Stimulated activated memory B cell treated with anti-CD40 and anti-IgM and Interleukin-4, amounts not matched to agents 10 μg/mL and 1 μg/mL and 100 μg/mL, for 72 hours (primary cell): Measurements from ENCODE around the gene LRRC8D.

Experiments used
- ATAC-seq: fragments of 150-1000 bp; cut with Tn5 transposase; 2 replicates; pipeline ENCODE4 v1.10.0; 2021
- H3K27ac Mint-ChIP-seq: one replicate; pipeline ENCODE4 v1.8.0; 2022; ENCODE audit warnings: mild to moderate bottlenecking, mixed read lengths
- H3K27me3 Mint-ChIP-seq: one replicate; pipeline ENCODE4 v1.8.0; 2022; ENCODE audit warnings: mixed read lengths
- H3K36me3 Mint-ChIP-seq: one replicate; pipeline ENCODE4 v1.8.0; 2022; ENCODE audit warnings: mixed read lengths
- H3K4me1 Mint-ChIP-seq: one replicate; pipeline ENCODE4 v1.8.0; 2022; ENCODE audit warnings: mixed read lengths
- H3K4me3 Mint-ChIP-seq: one replicate; pipeline ENCODE4 v1.8.0; 2022; ENCODE audit warnings: mild to moderate bottlenecking, moderate library complexity, mixed read lengths
- H3K9me3 Mint-ChIP-seq: one replicate; pipeline ENCODE4 v1.8.0; 2022; ENCODE audit warnings: mixed read lengths

The LRRC8D gene

GRCh38 chr1:89863165-89863830 is 42.5 kb downstream of the LRRC8D start:
- H3K9me3 Mint-ChIP-seq, result no peaks in the 10 kb centered on the region
- no peak for ATAC-seq
- H3K4me1 Mint-ChIP-seq, result peaks cover 41% of the 10 kb centered on the region
- H3K4me3 Mint-ChIP-seq, result no peak overlapping the region
- H3K27ac Mint-ChIP-seq, result peak overlapping the region; percentile 21
- H3K27me3 Mint-ChIP-seq, result no peaks in the 10 kb centered on the region
- H3K36me3 Mint-ChIP-seq, result peaks cover 58% of the 10 kb centered on the region

DNA sequence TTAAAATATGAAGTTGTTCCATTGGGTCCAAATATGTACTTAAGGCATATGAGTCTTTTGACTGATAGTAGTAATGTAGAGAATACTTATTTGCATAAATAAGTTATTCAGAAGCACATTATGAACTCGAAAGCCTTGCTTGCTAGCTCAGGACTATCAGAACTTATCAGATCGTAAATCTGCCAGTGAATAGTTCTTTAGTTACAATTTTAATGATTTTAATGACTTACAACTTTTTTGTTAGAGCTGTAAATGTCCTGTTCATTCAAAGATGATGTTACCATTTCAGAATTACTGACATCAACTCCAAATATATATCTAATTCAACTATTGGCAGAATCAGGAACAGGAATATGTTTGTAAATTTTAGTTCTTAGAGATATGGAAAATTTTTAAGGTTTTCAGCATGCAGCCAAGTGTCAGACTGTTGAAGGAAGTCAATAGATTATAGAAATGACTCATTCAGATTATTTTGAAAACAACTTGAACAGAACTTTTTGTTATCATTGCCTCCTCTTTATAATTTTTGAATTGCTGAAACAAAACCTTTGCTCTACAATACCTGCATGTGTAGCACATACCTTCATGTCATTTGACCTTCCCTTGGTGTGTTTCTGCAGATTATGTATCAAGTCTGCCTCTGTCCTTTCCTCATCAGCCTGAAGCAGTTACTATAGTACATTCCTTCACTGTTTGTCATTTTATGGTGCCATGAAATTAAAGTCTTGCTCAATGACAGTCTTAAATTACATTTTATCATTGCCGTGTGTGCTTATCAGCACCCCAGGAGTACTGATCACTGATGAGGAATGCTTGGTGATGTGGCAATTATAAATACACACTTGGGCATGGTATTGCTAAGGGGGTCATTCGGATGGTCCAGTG is 44.9 kb downstream of the LRRC8D start:
- no peak overlapping the region for H3K27ac Mint-ChIP-seq
- H3K9me3 Mint-ChIP-seq, result no peaks in the 10 kb centered on the region
- H3K4me1 Mint-ChIP-seq, result peaks cover 48% of the 10 kb centered on the region
- no peak overlapping the region for H3K4me3 Mint-ChIP-seq
- no peak for ATAC-seq
- H3K27me3 Mint-ChIP-seq, result no peaks in the 10 kb centered on the region
- H3K36me3 Mint-ChIP-seq, result peaks cover 80% of the 10 kb centered on the region

- Mint-ChIP-seq H3K27me3 (no peaks in the 10 kb centered on the region), H3K9me3 (no peaks in the 10 kb centered on the region), H3K27ac (no peak overlapping the region), H3K36me3 (peaks cover 80% of the 10 kb centered on the region), H3K4me1 (peaks cover 47% of the 10 kb centered on the region), H3K4me3 (no peak overlapping the region)
- ATAC-seq, result no peak
Measured at GRCh38 chr1:89866568-89866967, 45.7 kb downstream of the LRRC8D start.

DNA sequence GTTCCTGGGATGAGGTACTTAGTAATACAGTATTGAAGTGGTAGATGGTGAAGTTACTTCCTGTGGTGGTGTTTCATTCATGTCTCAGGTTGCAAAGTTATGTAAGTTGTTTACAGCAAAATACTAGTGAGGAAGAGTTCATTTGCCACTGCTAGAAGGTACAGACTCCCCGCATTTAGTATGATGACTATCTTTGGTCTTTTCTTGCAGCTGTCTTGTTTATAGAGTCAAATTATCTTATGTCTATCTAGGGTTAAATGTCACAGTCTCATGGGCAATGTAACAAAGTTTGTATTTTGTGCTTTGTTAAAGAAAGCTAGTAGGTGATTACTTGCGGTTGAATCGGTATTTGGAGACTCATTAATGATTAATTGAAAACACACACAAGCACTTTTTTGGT is 50.2 kb downstream of the LRRC8D start:
- Mint-ChIP-seq H3K36me3 (peaks cover 52% of the 10 kb centered on the region), H3K27ac (no peak overlapping the region), H3K9me3 (no peaks in the 10 kb centered on the region), H3K4me1 (peaks cover 15% of the 10 kb centered on the region), H3K27me3 (no peaks in the 10 kb centered on the region), H3K4me3 (no peak overlapping the region)
- ATAC-seq, result no peak

DNA sequence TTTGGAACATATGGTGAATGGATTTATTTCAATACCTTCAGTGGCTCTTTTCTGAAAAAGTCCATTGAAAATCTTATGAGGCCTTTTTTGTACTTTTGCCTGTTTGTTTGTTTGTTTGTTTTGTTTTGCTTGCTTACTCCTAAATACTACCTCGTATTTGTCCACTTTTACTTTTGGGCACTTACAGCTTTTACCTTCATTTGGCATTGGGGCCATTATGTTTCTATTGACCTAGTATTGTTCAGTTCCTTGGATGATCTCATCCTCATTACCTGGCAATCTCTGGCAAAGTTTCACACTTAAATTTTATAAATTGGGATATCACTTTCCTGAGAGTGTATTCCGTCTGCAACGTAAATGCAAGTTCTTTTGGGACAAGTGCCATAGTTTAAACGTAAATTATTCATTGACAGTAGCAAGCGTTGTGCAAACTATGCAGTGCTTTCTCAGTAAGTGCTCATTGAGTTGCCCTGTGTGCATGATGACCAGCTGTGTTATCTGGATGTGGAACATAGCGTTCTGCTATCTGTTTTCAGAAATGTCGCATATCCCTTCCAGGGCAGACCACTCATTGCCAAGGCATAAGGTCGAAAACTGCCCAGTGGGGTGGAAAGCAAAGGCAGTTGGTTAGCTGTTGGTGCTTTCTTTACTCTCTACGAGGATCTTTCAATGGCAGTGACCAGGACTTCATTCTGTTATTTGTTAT is 51.1 kb downstream of the LRRC8D start:
- peaks cover 48% of the 10 kb centered on the region for H3K36me3 Mint-ChIP-seq
- H3K9me3 Mint-ChIP-seq, result no peaks in the 10 kb centered on the region
- no peak overlapping the region for H3K27ac Mint-ChIP-seq
- no peak for ATAC-seq
- H3K4me3 Mint-ChIP-seq, result no peak overlapping the region
- H3K4me1 Mint-ChIP-seq, result peaks cover 16% of the 10 kb centered on the region
- no peaks in the 10 kb centered on the region for H3K27me3 Mint-ChIP-seq

- peaks cover 42% of the 10 kb centered on the region for H3K36me3 Mint-ChIP-seq
- no peak overlapping the region for H3K4me3 Mint-ChIP-seq
- peaks cover 16% of the 10 kb centered on the region for H3K4me1 Mint-ChIP-seq
- H3K27ac Mint-ChIP-seq, result no peak overlapping the region
- H3K9me3 Mint-ChIP-seq, result no peaks in the 10 kb centered on the region
- ATAC-seq, result no peak
- H3K27me3 Mint-ChIP-seq, result no peaks in the 10 kb centered on the region
Measured at GRCh38 chr1:89872567-89872966, 51.7 kb downstream of the LRRC8D start.

- peaks cover 16% of the 10 kb centered on the region for H3K4me1 Mint-ChIP-seq
- no peaks in the 10 kb centered on the region for H3K9me3 Mint-ChIP-seq
- no peak overlapping the region for H3K4me3 Mint-ChIP-seq
- H3K36me3 Mint-ChIP-seq, result peaks cover 35% of the 10 kb centered on the region
- no peak for ATAC-seq
- H3K27me3 Mint-ChIP-seq, result no peaks in the 10 kb centered on the region
- no peak overlapping the region for H3K27ac Mint-ChIP-seq
Measured at GRCh38 chr1:89873288-89873687, 52.5 kb downstream of the LRRC8D start.

DNA sequence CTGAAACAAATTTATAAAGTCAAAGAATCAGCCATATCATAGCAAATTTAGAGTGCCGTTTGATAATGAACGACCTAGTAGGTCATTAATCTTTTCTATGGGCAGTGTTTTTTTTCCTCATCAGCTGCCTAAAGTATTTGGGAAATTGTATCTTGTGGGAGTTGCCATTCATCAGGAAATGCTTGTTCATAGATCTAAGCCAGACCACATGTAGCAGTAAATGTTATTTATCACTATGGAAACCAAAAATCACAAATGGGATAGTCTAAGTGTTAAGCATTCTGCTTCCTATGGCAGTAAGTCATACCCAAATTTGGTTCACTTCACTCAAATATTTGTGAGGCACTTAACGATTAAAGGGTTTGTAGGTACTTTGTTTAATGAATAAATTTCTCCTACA is 52.9 kb downstream of the LRRC8D start:
- Mint-ChIP-seq H3K4me1 (peaks cover 16% of the 10 kb centered on the region), H3K4me3 (no peak overlapping the region), H3K27me3 (no peaks in the 10 kb centered on the region), H3K36me3 (peaks cover 30% of the 10 kb centered on the region), H3K27ac (no peak overlapping the region), H3K9me3 (no peaks in the 10 kb centered on the region)
- no peak for ATAC-seq

DNA sequence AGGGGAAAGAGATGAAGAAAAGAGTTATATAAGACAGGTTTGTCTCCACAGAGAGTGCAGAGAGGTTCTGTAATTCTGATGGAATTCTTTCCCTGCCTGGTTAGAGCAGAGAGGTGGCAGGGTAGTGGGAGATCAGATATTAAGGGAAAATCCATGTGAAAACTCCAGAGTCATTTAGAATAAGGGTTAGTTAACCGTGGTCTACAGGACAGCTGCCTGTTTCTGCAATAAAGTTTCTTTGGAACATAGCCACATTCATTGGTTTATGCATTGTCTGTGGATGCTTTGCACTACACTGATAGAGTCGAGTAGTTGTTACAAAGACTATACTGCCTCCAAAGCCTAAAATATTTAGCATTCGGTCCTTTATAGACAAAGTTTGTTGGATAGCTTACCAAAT is 55.6 kb downstream of the LRRC8D start:
- Mint-ChIP-seq H3K27ac (no peak overlapping the region), H3K4me3 (no peak overlapping the region), H3K9me3 (peaks cover 9% of the 10 kb centered on the region), H3K27me3 (no peaks in the 10 kb centered on the region), H3K36me3 (peaks cover 32% of the 10 kb centered on the region), H3K4me1 (peaks cover 22% of the 10 kb centered on the region)
- ATAC-seq, result no peak

- H3K27me3 Mint-ChIP-seq, result no peaks in the 10 kb centered on the region
- no peak for ATAC-seq
- no peak overlapping the region for H3K4me3 Mint-ChIP-seq
- peaks cover 45% of the 10 kb centered on the region for H3K36me3 Mint-ChIP-seq
- H3K27ac Mint-ChIP-seq, result no peak overlapping the region
- H3K4me1 Mint-ChIP-seq, result peaks cover 26% of the 10 kb centered on the region
- peaks cover 9% of the 10 kb centered on the region for H3K9me3 Mint-ChIP-seq
Measured at GRCh38 chr1:89877756-89878155, 56.9 kb downstream of the LRRC8D start.

DNA sequence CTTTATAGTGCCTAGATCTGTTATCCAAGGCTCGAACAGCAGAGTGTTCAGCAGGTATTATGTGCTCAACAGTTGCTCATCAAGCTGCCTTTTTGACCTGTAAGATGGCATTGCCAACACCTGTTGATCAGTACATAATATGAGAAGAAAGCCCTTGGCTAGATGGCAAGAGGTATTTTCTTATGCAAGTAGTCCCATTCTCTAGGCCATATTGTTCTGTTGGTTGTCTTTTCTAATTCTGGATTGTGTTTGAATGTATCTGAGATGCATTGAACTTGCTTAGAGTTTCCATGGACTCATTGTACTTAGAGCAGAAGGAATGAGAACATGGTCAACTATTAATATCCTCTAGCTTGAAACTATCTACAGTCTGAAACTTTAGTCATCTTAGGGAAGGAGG is 57.4 kb downstream of the LRRC8D start:
- H3K27me3 Mint-ChIP-seq, result no peaks in the 10 kb centered on the region
- ATAC-seq, result no peak
- no peak overlapping the region for H3K4me3 Mint-ChIP-seq
- H3K27ac Mint-ChIP-seq, result no peak overlapping the region
- peaks cover 50% of the 10 kb centered on the region for H3K36me3 Mint-ChIP-seq
- peaks cover 29% of the 10 kb centered on the region for H3K4me1 Mint-ChIP-seq
- H3K9me3 Mint-ChIP-seq, result peaks cover 9% of the 10 kb centered on the region

- Mint-ChIP-seq H3K9me3 (peaks cover 9% of the 10 kb centered on the region), H3K4me1 (peaks cover 29% of the 10 kb centered on the region)
Measured at GRCh38 chr1:89880679-89881078, 59.8 kb downstream of the LRRC8D start.

GRCh38 chr1:89881415-89882058 is 60.7 kb downstream of the LRRC8D start:
- H3K36me3 Mint-ChIP-seq, result peaks cover 49% of the 10 kb centered on the region
- H3K9me3 Mint-ChIP-seq, result peaks cover 9% of the 10 kb centered on the region
- peaks cover 23% of the 10 kb centered on the region for H3K4me1 Mint-ChIP-seq
- no peak overlapping the region for H3K27ac Mint-ChIP-seq
- no peak overlapping the region for H3K4me3 Mint-ChIP-seq
- no peak for ATAC-seq
- H3K27me3 Mint-ChIP-seq, result no peaks in the 10 kb centered on the region

More at GRCh38 chr1:89880679-89881078, 59.8 kb downstream of the LRRC8D start:
- no peak for ATAC-seq
- Mint-ChIP-seq H3K27ac (no peak overlapping the region), H3K4me3 (no peak overlapping the region), H3K36me3 (peaks cover 57% of the 10 kb centered on the region), H3K27me3 (no peaks in the 10 kb centered on the region)

DNA sequence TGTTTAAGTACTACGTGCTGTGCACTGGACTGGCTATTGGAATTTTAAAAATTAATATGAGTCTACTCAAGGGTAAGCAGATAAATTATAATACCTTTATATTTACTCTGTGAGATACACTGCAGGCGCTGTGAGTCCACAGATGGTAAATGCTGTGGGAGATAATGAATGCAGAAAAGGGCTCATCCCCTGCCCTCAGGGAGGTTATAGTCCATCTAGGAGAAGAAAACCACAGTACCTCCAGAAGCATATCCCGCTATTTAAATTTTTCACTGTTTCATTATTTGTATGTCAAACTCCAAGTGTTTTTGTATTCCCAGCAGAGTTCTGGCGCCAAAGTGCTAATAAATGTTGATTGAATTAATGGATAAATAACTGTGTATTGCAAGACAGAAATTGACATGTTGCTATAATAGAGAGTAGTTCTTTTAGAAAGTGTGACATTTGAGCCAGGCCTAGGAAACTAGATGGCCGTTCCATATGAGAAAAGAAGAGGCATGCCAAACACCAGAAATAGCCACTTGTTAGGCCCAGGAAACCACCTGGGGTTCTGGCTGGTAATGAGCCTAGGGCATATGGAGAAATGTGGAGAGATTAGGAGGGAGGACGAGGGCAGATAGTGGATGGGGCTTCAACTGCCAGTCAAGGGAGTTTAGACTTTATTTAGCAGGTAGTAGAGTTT is 61.7 kb downstream of the LRRC8D start:
- H3K4me1 Mint-ChIP-seq, result peaks cover 25% of the 10 kb centered on the region
- H3K27me3 Mint-ChIP-seq, result no peaks in the 10 kb centered on the region
- H3K4me3 Mint-ChIP-seq, result no peak overlapping the region
- H3K27ac Mint-ChIP-seq, result no peak overlapping the region
- no peak for ATAC-seq
- peaks cover 49% of the 10 kb centered on the region for H3K36me3 Mint-ChIP-seq
- H3K9me3 Mint-ChIP-seq, result peaks cover 9% of the 10 kb centered on the region

GRCh38 chr1:89883030-89883379 is 62.2 kb downstream of the LRRC8D start:
- Mint-ChIP-seq H3K27ac (no peak overlapping the region), H3K4me1 (peaks cover 29% of the 10 kb centered on the region), H3K4me3 (no peak overlapping the region), H3K9me3 (peaks cover 9% of the 10 kb centered on the region), H3K27me3 (no peaks in the 10 kb centered on the region), H3K36me3 (peaks cover 54% of the 10 kb centered on the region)
- no peak for ATAC-seq
